ENCODE results near the gene SH3RF3.

The SH3RF3 gene

GRCh38 chr2:109385506-109385905 lies 256.5 kb downstream of the SH3RF3 start:
- no peaks in the 10 kb centered on the region for H3K36me3 ChIP-seq (ENCODE audit: control insufficient read depth, insufficient read depth, low read length)
- no peak for TF ChIP-seq CTCF (IDR thresholded peaks at IDR 0.05; ENCODE audit: insufficient read depth, low read length, poor library complexity, severe bottlenecking)
- DNase-seq (ENCODE audit: extremely low read depth, insufficient read length): no peak
- no peak overlapping the region for H3K4me3 ChIP-seq (replicated peaks; ENCODE audit: low read depth, low read length)
- H3K27me3 ChIP-seq (replicated peaks; ENCODE audit: control insufficient read depth, insufficient read depth, low read length): no peaks in the 10 kb centered on the region; the same call in 1 of the 2 replicates

- no peak for DNase-seq (ENCODE audit: extremely low read depth, insufficient read length)
Observed at GRCh38 chr2:109386004-109386695, 257.1 kb downstream of the SH3RF3 start.

DNA sequence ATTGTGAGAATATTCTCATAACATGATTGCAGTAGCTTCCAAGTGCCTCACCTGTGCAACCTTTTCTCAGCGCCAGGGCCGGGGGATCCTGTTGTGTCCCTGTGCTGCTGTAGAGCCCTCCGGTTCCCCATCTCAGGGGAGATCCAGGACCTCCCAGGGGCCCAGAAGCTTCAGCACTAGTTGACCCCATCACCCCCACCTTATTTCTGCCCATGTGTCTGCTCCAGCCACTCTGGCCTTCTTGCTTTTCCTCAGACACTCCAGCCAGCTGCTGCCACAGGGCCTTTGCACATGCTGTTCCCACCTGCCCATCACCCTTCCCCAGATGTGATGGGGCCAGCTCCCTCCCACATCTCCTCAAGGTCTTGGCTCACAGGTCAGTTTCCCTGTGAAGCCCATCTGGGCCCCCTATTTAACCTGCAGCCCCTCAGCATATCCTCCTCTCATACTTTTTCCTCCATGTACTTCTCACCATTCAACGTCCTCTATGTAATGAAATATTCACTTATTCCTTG lies 258.3 kb downstream of the SH3RF3 start:
- TF ChIP-seq CTCF (IDR thresholded peaks at IDR 0.05; ENCODE audit: insufficient read depth, low read length, poor library complexity, severe bottlenecking): no peak
- no peak for DNase-seq (ENCODE audit: extremely low read depth, insufficient read length)
- Histone ChIP-seq H3K27me3 (replicated peaks; ENCODE audit: control insufficient read depth, insufficient read depth, low read length) (no peaks in the 10 kb centered on the region; the same call in 1 of the 2 replicates), H3K36me3 (ENCODE audit: control insufficient read depth, insufficient read depth, low read length) (no peaks in the 10 kb centered on the region), H3K4me3 (replicated peaks; ENCODE audit: low read depth, low read length) (no peak overlapping the region)

More at GRCh38 chr2:109386004-109386695, 257.1 kb downstream of the SH3RF3 start:
- no peak for TF ChIP-seq CTCF (IDR thresholded peaks at IDR 0.05; ENCODE audit: insufficient read depth, low read length, poor library complexity, severe bottlenecking)
- Histone ChIP-seq H3K36me3 (ENCODE audit: control insufficient read depth, insufficient read depth, low read length) (no peaks in the 10 kb centered on the region), H3K27me3 (replicated peaks; ENCODE audit: control insufficient read depth, insufficient read depth, low read length) (no peaks in the 10 kb centered on the region; the same call in 1 of the 2 replicates), H3K4me3 (replicated peaks; ENCODE audit: low read depth, low read length) (no peak overlapping the region)

- Histone ChIP-seq H3K4me3 (replicated peaks; ENCODE audit: low read depth, low read length) (no peak overlapping the region), H3K27me3 (replicated peaks; ENCODE audit: control insufficient read depth, insufficient read depth, low read length) (no peaks in the 10 kb centered on the region; the same call in 1 of the 2 replicates), H3K36me3 (ENCODE audit: control insufficient read depth, insufficient read depth, low read length) (no peaks in the 10 kb centered on the region)
- no peak for DNase-seq (ENCODE audit: extremely low read depth, insufficient read length)
- TF ChIP-seq CTCF (IDR thresholded peaks at IDR 0.05; ENCODE audit: insufficient read depth, low read length, poor library complexity, severe bottlenecking): no peak
Observed at GRCh38 chr2:109387778-109388469, 258.9 kb downstream of the SH3RF3 start.

DNA sequence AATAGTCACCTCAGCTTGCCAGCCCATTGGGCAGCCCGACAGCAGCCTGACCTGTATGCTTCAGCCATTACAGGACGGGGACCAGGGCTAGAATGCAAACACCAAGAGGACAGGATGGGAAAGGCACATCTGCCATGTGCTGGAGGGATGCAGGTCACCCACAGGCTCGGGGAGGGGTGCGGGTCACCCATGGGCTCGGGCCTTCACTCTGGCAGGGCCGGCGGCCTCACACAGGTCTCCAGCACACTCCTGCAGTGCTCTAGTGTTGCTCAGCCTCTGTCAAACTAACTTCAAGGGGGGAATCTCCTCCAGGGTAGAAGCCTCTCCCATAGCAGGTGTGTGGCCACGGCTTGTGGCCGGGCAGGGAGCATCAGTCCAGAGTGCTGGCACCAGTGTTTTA lies 262.2 kb downstream of the SH3RF3 start:
- Histone ChIP-seq H3K4me3 (replicated peaks; ENCODE audit: low read depth, low read length) (no peak overlapping the region), H3K27me3 (replicated peaks; ENCODE audit: control insufficient read depth, insufficient read depth, low read length) (no peaks in the 10 kb centered on the region; the same call in 1 of the 2 replicates), H3K36me3 (ENCODE audit: control insufficient read depth, insufficient read depth, low read length) (no peaks in the 10 kb centered on the region)
- no peak for DNase-seq (ENCODE audit: extremely low read depth, insufficient read length)
- no peak for TF ChIP-seq CTCF (IDR thresholded peaks at IDR 0.05; ENCODE audit: insufficient read depth, low read length, poor library complexity, severe bottlenecking)
